Measurements from ENCODE around the gene NBL1.

The NBL1 gene

GRCh38 chr1:19643602-19644394, at the start of gene NBL1:
NBL1 (plus strand) TSS chr1:19644311; CDS start chr1:19655031, 10,720 bp downstream.
- peak; percentile 84 for DNase-seq

GRCh38 chr1:19596065-19596713, 47.9 kb upstream of the NBL1 start:
- no peak for DNase-seq

- peak; percentile 97 for DNase-seq
Observed at GRCh38 chr1:19596714-19597495, 47.2 kb upstream of the NBL1 start.

- no peak for DNase-seq
Observed at GRCh38 chr1:19597496-19598309, 46.4 kb upstream of the NBL1 start.

GRCh38 chr1:19599810-19600209, 44.3 kb upstream of the NBL1 start:
- DNase-seq = no peak

GRCh38 chr1:19602486-19602885, 41.6 kb upstream of the NBL1 start:
- no peak for DNase-seq

- no peak for DNase-seq
Observed at GRCh38 chr1:19605967-19606366, 38.1 kb upstream of the NBL1 start.

- DNase-seq = peak; percentile 32
Observed at GRCh38 chr1:19606817-19607642, 37.1 kb upstream of the NBL1 start.

- no peak for DNase-seq
Observed at GRCh38 chr1:19608232-19608631, 35.9 kb upstream of the NBL1 start.

- DNase-seq = no peak
Observed at GRCh38 chr1:19610282-19610981, 33.7 kb upstream of the NBL1 start.

GRCh38 chr1:19612530-19612929, 31.6 kb upstream of the NBL1 start:
- DNase-seq = no peak

GRCh38 chr1:19613171-19613703, 30.9 kb upstream of the NBL1 start:
- no peak for DNase-seq

- no peak for DNase-seq
Observed at GRCh38 chr1:19615438-19615837, 28.7 kb upstream of the NBL1 start.

GRCh38 chr1:19616489-19616888, 27.6 kb upstream of the NBL1 start:
- DNase-seq = no peak

- DNase-seq = no peak
Observed at GRCh38 chr1:19617376-19617775, 26.7 kb upstream of the NBL1 start.

- no peak for DNase-seq
Observed at GRCh38 chr1:19618428-19618827, 25.7 kb upstream of the NBL1 start.

- no peak for DNase-seq
Observed at GRCh38 chr1:19619697-19620384, 24.3 kb upstream of the NBL1 start.

- DNase-seq = no peak
Observed at GRCh38 chr1:19620786-19621185, 23.3 kb upstream of the NBL1 start.

- no peak for DNase-seq
Observed at GRCh38 chr1:19621274-19621950, 22.7 kb upstream of the NBL1 start.

- DNase-seq = no peak
Observed at GRCh38 chr1:19622204-19622603, 21.9 kb upstream of the NBL1 start.
